Measurements from ENCODE around the gene CRYBB2. TPM values are rescaled to one million over a fixed set of nuclear protein-coding genes. Genes with fewer than 3 reads are reported as not detected.

The CRYBB2 gene
- total and polyA plus RNA-seq, 8 donors, result 0.28 to 1.5 (median 0.49) TPM; not detected in 5

GRCh38 chr22:25182131-25183110 is 37.0 kb upstream of the CRYBB2 start:
- TF ChIP-seq, protein P1, sequence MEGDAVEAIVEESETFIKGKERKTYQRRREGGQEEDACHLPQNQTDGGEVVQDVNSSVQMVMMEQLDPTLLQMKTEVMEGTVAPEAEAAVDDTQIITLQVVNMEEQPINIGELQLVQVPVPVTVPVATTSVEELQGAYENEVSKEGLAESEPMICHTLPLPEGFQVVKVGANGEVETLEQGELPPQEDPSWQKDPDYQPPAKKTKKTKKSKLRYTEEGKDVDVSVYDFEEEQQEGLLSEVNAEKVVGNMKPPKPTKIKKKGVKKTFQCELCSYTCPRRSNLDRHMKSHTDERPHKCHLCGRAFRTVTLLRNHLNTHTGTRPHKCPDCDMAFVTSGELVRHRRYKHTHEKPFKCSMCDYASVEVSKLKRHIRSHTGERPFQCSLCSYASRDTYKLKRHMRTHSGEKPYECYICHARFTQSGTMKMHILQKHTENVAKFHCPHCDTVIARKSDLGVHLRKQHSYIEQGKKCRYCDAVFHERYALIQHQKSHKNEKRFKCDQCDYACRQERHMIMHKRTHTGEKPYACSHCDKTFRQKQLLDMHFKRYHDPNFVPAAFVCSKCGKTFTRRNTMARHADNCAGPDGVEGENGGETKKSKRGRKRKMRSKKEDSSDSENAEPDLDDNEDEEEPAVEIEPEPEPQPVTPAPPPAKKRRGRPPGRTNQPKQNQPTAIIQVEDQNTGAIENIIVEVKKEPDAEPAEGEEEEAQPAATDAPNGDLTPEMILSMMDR (IDR thresholded peaks at IDR 0.05), result no peak
- FAIRE-seq, result no peak
- no peaks in the 10 kb centered on the region for H3K4me1 ChIP-seq
- no peak for DNase-seq
- WGBS, 2 donors, result 85% methylated on average over 9 to 10 of the region's 10 CpGs
- peak in 1 of 4 donors; percentile 16 for ATAC-seq
- no peaks in the 10 kb centered on the region for H3K27me3 ChIP-seq
- H3K9me3 ChIP-seq, result no peaks in the 10 kb centered on the region
- H3K36me3 ChIP-seq, result peaks cover 0 to 45% (median 6%) of the 10 kb centered on the region in 3 donors
- no peak overlapping the region for H3K4me3 ChIP-seq
- intact Hi-C loops (cut with DNase I), result no loop called here
- H3K27ac ChIP-seq, result no peak overlapping the region

- FAIRE-seq (no peak), DNase-seq (no peak), ATAC-seq (no peak)
- Histone ChIP-seq H3K27me3 (no peaks in the 10 kb centered on the region), H3K4me3 (no peak overlapping the region), H3K4me1 (no peaks in the 10 kb centered on the region), H3K9me3 (no peaks in the 10 kb centered on the region), H3K27ac (no peak overlapping the region), H3K36me3 (peaks cover 0 to 37% (median 6%) of the 10 kb centered on the region in 3 donors)
- intact Hi-C loops (cut with DNase I), result no loop called here
- TF ChIP-seq, protein P1 (IDR thresholded peaks at IDR 0.05), result no peak
- WGBS, 2 donors, result 81 to 82% methylated on average over 12 of the region's 12 CpGs
Measured at GRCh38 chr22:25183949-25184619, 35.4 kb upstream of the CRYBB2 start.

DNA sequence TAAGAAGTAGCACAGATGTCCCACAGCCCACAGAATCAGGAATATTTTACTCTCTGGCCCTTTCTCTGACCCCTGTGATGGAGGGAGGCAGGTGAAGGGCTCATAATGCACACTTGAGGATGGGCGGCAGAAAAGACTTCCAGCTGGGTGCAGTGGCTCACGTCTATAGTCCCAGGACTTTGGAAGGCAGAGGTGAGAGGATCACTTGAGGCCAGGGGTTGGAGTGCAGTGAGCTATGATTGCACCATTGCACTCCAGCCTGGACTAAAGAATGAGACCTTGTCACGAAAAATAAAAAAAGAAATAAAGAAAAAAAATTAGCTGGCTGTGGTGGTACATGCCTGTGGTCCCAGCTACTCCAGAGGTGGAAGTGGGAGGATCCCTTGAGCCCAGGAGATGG is 33.3 kb upstream of the CRYBB2 start:
- TF ChIP-seq, protein P1 (IDR thresholded peaks at IDR 0.05), result no peak
- no peak for DNase-seq
- no peak for ATAC-seq
- Histone ChIP-seq H3K27ac (no peak overlapping the region), H3K9me3 (no peaks in the 10 kb centered on the region), H3K27me3 (no peaks in the 10 kb centered on the region), H3K36me3 (peaks cover 0 to 44% (median 3%) of the 10 kb centered on the region in 3 donors), H3K4me1 (no peaks in the 10 kb centered on the region), H3K4me3 (no peak overlapping the region)
- no peak for FAIRE-seq
- intact Hi-C loops (cut with DNase I), result no loop called here
- WGBS, 2 donors, result 89% methylated on average over 3 of the region's 3 CpGs

DNA sequence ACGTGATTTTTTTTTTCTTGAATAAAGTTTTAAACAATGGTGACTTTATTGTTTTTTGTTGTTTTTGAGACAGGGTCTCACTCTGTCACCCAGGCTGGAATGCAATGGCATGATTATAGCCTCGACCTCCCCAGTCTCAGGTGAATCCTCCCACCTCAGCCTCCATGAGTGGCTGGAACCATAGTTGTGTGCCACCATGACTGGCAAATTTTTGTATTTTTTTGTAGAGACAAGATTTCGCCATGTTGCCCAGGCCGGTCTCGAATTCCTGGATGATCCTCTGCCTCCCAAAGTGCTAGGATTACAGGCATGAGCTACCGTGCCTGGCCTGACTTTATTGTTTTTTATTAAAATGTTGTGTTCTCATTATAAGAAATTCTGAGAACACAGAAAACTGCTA is 32.0 kb upstream of the CRYBB2 start:
- no peaks in the 10 kb centered on the region for H3K27me3 ChIP-seq
- intact Hi-C loops (cut with DNase I), result no loop called here
- no peaks in the 10 kb centered on the region for H3K4me1 ChIP-seq
- H3K27ac ChIP-seq, result no peak overlapping the region
- TF ChIP-seq, protein P1 (IDR thresholded peaks at IDR 0.05), result no peak
- 88 to 94% methylated on average over 6 of the region's 6 CpGs for WGBS, 2 donors
- FAIRE-seq, result no peak
- H3K36me3 ChIP-seq, result peaks cover 0 to 43% (median 3%) of the 10 kb centered on the region in 3 donors
- H3K4me3 ChIP-seq, result no peak overlapping the region
- no peak for ATAC-seq
- no peaks in the 10 kb centered on the region for H3K9me3 ChIP-seq
- no peak for DNase-seq

All from pancreas (tissue), 10 donors.